A673 (cell line): Measurements from ENCODE around the gene ASXL1. TPM values are rescaled to one million over a fixed set of nuclear protein-coding genes. Genes with fewer than 3 reads are reported as not detected.

Source experiments
- BruUV-seq: library from RNA; stranded (reverse); fragments of 400-500 nt; replicated peaks from 2 replicates; lab custom pipeline; 2021; lab: Mats Ljungman, UMichigan
- CTCF ChIA-PET: fragments of 300-600 bp; sonication (Branson Sonifier 250); formaldehyde crosslinking; loops from one replicate; lab custom pipeline; 2022; ENCODE audit warnings: antibody characterized with exemption; lab: Charles Lee
- POLR2A ChIA-PET: fragments of 300-600 bp; sonication (Branson Sonifier 250); formaldehyde crosslinking; loops from one replicate; lab custom pipeline; 2022; ENCODE audit warnings: antibody characterized with exemption; ENCODE audit not compliant: low non-redundant PET; lab: Charles Lee
- DNase-seq: peaks from one replicate; pipeline ENCODE4 v3.0.0-alpha.2; 2015; ENCODE audit warnings: low spot score
- H3K27ac ChIP-seq: fragments of 200-600 bp; sonication (generic); 2 replicates; pipeline ENCODE4 v1.5.1; 2016; ENCODE audit warnings: mixed run types, low read depth, mild to moderate bottlenecking, mixed read lengths, antibody characterized with exemption, low read length; ENCODE audit not compliant: poor library complexity, severe bottlenecking
- H3K27me3 ChIP-seq: fragments of 200-600 bp; sonication (generic); replicated peaks from 2 replicates; pipeline ENCODE4 v1.6.1; 2017; ENCODE audit warnings: mixed run types, low read depth, mild to moderate bottlenecking, mixed read lengths, antibody characterized with exemption, low read length; ENCODE audit not compliant: insufficient read depth, poor library complexity
- H3K36me3 ChIP-seq: fragments of 200-600 bp; sonication (generic); 2 replicates; pipeline ENCODE4 v1.6.1; 2016; ENCODE audit warnings: mixed run types, mild to moderate bottlenecking, mixed read lengths, antibody characterized with exemption, low read length; ENCODE audit not compliant: insufficient read depth, poor library complexity, severe bottlenecking
- H3K4me1 ChIP-seq: fragments of 200-600 bp; sonication (generic); 2 replicates; pipeline ENCODE4 v1.6.1; 2017; ENCODE audit warnings: mixed run types, mild to moderate bottlenecking, mixed read lengths, antibody characterized with exemption, low read length; ENCODE audit not compliant: insufficient read depth, poor library complexity, severe bottlenecking
- H3K4me3 ChIP-seq: fragments of 200-600 bp; sonication (generic); 2 replicates; pipeline ENCODE4 v1.5.1; 2016; ENCODE audit warnings: low read depth, mixed run types, mild to moderate bottlenecking, mixed read lengths, low read length; ENCODE audit not compliant: poor library complexity, severe bottlenecking
- H3K9me3 ChIP-seq: fragments of 200-600 bp; sonication (generic); 2 replicates; pipeline ENCODE4 v1.6.1; 2016; ENCODE audit warnings: mixed run types, low read depth, mild to moderate bottlenecking, mixed read lengths, antibody characterized with exemption, low read length; ENCODE audit not compliant: poor library complexity, severe bottlenecking
- EZH2 ChIP-seq: fragments of 200-600 bp; sonication (generic); IDR thresholded peaks from 2 replicates; pipeline ENCODE4 v1.6.1; 2017; ENCODE audit warnings: borderline replicate concordance, low read depth, mild to moderate bottlenecking, mixed read lengths, antibody characterized with exemption, low read length; ENCODE audit not compliant: poor library complexity, severe bottlenecking
- intact Hi-C: fragments of 100-400 bp; cut with micrococcal nuclease; formaldehyde crosslinking; loops from one replicate; pipeline ENCODE4 v1.10.0; 2022; ENCODE audit not compliant: unreplicated experiment
- total RNA-seq: library from RNA; stranded (reverse); gene quantifications from 2 replicates; pipeline ENCODE4 v1.2.3, GENCODE V29; 2021
- TF ChIP-seq, protein P1 (sequence below): fragments of 300-800, 200-600 bp; sonication (generic); conservative IDR thresholded peaks from 2 replicates; pipeline ENCODE4 v1.5.1; 2017; ENCODE audit warnings: low read depth, mild to moderate bottlenecking, antibody characterized with exemption, low read length, moderate library complexity, mixed read lengths

ASXL1 gene
- total RNA-seq, 1 experiment from 2014 or later = 101 TPM

DNA sequence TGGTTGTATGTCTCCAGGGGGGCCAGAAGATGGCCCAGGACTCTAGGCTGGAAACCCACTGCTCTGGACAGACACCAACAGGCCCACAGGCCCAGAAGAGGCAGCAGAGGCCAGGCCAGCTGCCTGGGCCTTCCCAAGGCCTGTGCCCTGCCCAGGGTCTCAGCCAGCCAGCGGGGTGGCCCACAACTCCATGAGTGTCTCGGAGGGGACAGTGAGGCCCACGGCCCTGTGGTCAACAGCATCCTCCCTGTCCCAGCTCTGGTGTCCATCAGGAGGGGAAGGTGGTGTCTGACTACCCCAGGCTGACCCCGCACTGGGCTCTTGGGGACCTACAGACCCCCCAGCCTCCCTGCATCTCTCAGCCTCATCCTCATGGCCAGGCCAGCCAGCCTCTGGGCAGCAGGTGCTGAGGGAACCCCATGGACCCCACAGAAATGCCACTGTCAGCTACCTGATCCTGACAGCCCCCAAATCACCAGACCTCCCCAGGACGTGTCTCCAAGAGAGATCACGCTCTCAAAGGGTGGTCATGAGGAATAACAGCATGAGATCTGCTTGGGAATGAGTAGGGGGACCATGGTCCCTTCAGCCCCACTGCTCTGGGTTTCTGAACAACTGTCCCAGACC is 114.6 kb downstream of the ASXL1 start:
- Histone ChIP-seq H3K27me3 (no peaks in the 10 kb centered on the region), H3K9me3 (no peaks in the 10 kb centered on the region), H3K4me1 (peaks cover 10% of the 10 kb centered on the region), H3K36me3 (no peaks in the 10 kb centered on the region), H3K4me3 (no peak overlapping the region), H3K27ac (no peak overlapping the region)
- intact Hi-C loops = no loop called here
- BruUV-seq = no TSS peak
- ChIA-PET POLR2A (no interaction called here), CTCF (no interaction called here)
- no peak for DNase-seq
- TF ChIP-seq EZH2 = no peak
- TF ChIP-seq, protein P1, sequence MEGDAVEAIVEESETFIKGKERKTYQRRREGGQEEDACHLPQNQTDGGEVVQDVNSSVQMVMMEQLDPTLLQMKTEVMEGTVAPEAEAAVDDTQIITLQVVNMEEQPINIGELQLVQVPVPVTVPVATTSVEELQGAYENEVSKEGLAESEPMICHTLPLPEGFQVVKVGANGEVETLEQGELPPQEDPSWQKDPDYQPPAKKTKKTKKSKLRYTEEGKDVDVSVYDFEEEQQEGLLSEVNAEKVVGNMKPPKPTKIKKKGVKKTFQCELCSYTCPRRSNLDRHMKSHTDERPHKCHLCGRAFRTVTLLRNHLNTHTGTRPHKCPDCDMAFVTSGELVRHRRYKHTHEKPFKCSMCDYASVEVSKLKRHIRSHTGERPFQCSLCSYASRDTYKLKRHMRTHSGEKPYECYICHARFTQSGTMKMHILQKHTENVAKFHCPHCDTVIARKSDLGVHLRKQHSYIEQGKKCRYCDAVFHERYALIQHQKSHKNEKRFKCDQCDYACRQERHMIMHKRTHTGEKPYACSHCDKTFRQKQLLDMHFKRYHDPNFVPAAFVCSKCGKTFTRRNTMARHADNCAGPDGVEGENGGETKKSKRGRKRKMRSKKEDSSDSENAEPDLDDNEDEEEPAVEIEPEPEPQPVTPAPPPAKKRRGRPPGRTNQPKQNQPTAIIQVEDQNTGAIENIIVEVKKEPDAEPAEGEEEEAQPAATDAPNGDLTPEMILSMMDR = no peak

DNA sequence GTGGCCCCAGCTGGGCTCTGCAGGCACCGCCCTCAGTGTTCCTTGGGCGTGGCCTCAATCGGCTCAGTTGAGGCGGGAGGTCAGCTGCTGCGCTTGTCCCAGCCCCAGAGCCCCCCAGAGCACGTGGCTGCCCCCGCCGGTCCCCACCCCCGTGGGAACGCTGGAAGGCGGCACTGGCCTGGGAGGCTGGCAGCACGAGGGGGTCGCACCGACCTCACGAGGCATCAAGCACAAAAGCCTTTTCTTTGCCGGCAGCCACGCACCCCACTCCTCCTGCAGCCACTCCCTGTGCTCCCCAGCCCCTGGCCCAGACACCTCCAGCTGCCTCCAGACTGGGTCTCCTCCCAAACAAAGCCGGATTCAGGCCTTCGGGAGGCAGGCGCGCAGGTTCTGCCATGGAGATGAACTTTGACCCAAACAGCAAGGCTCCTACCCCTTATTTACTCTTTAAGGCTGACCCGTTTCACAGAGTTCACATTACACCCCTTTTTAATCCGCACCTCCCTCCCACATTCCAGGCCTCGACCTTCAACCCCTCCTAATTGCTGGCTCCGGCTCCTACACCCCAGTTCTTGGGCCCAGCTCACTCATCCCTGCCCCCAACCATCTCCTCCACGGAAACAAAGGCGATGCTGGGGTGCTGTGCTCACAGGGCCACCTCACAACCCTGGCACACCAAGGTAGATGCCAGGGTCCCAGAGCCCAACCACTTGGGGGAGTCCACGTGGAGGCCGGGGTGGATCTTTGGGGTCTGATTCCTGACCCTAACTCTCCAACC is 115.3 kb downstream of the ASXL1 start:
- H3K9me3 ChIP-seq = no peaks in the 10 kb centered on the region
- DNase-seq = no peak
- no TSS peak for BruUV-seq
- intact Hi-C loops = no loop called here
- H3K27ac ChIP-seq = no peak overlapping the region
- H3K36me3 ChIP-seq = no peaks in the 10 kb centered on the region
- H3K27me3 ChIP-seq = no peaks in the 10 kb centered on the region
- H3K4me1 ChIP-seq = peaks cover 10% of the 10 kb centered on the region
- CTCF ChIA-PET = no interaction called here
- TF ChIP-seq, protein P1 = no peak
- no peak for TF ChIP-seq EZH2
- H3K4me3 ChIP-seq = no peak overlapping the region
- POLR2A ChIA-PET = no interaction called here

DNA sequence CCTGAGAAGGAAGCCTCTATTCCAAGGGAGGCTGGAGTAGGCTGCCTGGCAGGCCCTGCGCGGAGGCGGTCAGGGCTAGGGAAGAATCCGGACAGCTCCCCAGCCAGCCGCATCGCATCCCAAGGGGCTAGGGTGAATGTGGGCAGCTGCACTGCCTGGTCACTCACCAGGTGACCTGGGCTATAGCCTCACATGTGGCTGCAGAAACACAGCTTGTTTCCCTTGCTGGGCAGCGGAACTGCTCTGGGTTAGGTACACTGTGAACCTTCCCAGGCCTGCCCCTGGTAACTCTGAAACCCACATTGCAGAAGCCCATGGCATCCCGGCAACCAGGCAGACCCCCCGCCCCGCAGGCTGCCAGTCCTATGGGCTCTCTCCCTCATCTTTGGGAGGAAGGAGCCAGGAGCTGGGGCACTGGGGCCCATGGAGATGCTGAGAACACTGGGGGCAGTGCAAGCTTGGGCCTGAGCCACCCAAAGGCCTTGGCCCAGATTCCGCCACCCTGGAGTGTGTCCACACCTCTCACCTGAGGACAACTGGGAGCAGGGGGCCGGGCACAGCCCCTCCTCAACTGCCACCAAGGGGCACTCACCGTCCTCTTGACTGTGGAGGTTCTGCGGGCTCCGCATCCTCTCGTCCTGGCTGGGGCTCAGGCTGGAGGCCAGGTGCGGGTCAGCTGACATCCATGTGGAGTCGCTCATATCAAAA is 116.0 kb downstream of the ASXL1 start:
- Histone ChIP-seq H3K9me3 (no peaks in the 10 kb centered on the region), H3K27ac (no peak overlapping the region), H3K36me3 (no peaks in the 10 kb centered on the region), H3K4me3 (no peak overlapping the region), H3K27me3 (no peaks in the 10 kb centered on the region), H3K4me1 (peaks cover 10% of the 10 kb centered on the region)
- DNase-seq = no peak
- no peak for TF ChIP-seq EZH2
- TF ChIP-seq, protein P1 = no peak
- ChIA-PET CTCF (no interaction called here), POLR2A (no interaction called here)
- intact Hi-C loops = no loop called here
- no TSS peak for BruUV-seq
